GM18907 (cell line): ENCODE data around the gene NPAS3.

ENCODE experiments used
- ATAC-seq: cut with Tn5 transposase; IDR thresholded peaks from one replicate; pipeline ENCODE4 v1.9.1; 2021; ENCODE audit warnings: mild to moderate bottlenecking, moderate library complexity; ENCODE audit not compliant: unreplicated experiment

The NPAS3 gene

GRCh38 chr14:33420051-33420627 lies 481.5 kb downstream of the NPAS3 start:
- ATAC-seq: no peak

- ATAC-seq: no peak
These were observed 491.8 kb downstream of the NPAS3 start for GRCh38 chr14:33430414-33431035.

DNA sequence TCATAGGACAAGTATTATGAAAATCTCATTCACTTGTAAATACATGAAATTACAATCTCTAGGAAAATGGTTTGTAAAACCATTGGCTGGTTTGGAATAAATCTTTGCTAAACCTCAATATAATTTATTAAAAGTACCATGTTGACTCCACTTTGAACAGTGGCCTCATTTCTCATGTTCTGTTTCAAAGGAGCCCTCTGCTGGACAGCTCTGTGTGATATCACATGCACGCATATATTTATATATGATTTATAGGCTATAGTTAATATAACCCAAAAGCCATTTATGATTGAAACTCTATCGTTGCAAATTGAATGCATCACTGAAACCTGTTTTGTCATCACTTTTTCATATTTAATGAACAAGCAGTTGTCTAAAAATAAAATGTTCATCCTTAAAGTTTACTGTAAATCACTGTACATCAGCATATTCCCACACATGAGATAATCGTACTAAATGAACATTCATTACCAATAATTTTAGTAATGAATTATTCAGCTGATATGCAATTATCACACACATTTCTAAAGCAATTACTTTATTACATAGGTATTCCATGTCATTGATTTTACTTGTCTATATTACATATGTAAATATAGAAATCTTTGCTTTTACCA lies 493.8 kb downstream of the NPAS3 start:
- no peak for ATAC-seq

DNA sequence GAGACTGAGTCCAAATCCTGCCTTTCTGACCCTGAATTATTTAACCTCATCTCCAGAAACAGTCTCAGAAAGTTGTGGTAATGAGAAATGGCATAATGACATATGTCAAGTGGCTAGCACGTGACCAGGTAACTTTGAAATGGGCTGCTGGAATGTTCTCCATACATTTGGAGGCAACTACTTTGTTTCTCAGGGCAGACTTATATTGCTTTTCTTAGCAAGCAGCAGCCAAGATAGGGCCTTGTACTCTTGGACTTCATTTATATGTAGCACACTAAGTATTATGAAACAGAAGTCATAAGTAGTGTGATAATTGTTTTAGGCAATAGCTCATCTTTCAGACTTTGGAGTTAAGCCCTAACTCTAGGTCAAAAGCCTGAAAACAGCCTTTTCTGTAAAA lies 494.7 kb downstream of the NPAS3 start:
- ATAC-seq: no peak

- no peak for ATAC-seq
These were observed 497.4 kb downstream of the NPAS3 start for GRCh38 chr14:33435911-33436689.

DNA sequence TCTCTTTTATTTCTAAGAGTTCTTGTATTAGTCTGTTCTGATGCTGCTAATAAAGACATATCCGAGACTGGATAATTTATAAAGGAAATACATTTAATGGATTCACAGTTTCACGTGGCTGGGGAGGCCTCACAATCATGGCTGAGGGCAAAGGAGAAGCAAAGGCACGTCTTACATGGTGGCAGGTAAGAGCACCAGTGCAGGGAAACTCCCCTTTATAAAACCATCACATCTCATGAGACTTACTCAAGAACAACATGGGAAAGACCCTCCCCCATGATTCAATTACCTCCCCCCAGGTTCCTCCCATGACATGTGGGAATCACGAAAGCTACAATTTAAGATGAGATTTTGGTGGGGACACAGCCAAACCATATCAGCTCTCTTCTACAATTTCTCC lies 503.0 kb downstream of the NPAS3 start:
- ATAC-seq: no peak

- no peak for ATAC-seq
These were observed 505.5 kb downstream of the NPAS3 start for GRCh38 chr14:33444136-33444535.

DNA sequence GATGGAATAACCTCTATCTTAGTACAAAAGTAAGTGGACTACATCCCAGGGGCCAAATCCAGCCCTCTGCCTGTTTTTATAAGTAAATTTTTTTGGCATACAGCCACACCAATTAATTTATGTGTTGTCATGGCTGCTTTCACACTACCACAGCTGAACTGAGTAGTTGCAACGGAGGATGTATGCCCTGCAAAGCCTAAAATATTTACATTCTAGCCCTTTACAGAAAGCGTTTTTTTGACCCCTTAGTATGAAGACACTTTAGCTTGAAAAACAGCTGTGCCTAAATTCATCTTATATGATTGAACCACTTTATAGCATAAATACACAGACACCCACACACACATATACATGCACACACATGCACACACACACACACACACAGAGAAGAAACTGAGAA lies 510.6 kb downstream of the NPAS3 start:
- ATAC-seq: no peak

DNA sequence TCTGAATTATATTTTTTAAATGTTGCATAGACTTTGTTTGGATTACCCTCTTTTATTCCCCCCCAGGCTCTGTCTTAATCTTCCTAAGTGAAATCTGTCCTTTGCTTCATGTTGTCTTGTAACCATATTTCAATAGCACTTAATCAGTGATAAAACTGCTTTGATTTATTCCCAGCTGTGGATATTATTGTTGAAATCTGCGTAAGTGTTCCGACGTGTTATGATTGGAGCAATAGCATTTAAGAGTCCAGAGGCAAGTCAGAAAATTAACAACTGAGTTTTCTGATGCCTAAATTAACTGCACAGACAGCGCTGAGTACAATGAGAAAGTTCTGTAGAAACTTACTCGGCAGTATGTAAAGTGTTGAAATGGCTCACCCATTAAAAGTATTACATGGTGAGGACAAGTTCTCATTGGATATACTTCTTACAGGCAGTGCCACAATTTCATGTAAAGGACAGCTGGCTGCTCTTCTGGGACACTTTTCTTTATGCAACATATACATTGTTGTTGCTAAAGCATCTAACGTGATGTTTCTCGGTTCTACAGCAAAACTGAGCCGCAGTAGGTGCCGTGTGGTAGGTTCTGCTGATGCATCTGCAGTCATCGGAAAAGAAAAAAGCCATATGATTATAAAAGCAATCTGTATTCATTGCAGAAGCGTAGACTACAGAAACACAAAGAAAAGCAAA lies 511.2 kb downstream of the NPAS3 start:
- ATAC-seq: no peak

DNA sequence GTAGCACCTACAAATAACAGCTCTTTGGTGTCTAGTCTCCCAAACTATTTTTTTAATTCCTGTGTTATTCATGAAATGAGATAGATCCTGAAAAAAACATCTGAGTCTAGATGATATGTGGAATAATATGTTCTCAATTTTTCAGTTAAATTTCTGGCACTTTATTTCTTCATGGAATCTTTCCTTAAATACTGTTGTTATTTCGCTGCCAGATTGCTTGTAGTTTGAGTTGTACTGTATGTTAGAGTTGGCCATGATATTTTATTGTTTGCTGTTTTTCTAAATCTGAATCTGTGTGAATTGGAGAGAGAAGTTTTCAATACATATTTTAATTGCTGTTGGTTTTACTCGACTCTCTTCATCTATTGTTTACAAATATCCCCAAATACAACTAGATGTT lies 511.7 kb downstream of the NPAS3 start:
- no peak for ATAC-seq

- no peak for ATAC-seq
These were observed 512.5 kb downstream of the NPAS3 start for GRCh38 chr14:33451211-33451610.

GRCh38 chr14:33452995-33453394 lies 514.3 kb downstream of the NPAS3 start:
- no peak for ATAC-seq

- no peak for ATAC-seq
These were observed 515.4 kb downstream of the NPAS3 start for GRCh38 chr14:33454022-33454595.

GRCh38 chr14:33454707-33455106 lies 516.0 kb downstream of the NPAS3 start:
- no peak for ATAC-seq

DNA sequence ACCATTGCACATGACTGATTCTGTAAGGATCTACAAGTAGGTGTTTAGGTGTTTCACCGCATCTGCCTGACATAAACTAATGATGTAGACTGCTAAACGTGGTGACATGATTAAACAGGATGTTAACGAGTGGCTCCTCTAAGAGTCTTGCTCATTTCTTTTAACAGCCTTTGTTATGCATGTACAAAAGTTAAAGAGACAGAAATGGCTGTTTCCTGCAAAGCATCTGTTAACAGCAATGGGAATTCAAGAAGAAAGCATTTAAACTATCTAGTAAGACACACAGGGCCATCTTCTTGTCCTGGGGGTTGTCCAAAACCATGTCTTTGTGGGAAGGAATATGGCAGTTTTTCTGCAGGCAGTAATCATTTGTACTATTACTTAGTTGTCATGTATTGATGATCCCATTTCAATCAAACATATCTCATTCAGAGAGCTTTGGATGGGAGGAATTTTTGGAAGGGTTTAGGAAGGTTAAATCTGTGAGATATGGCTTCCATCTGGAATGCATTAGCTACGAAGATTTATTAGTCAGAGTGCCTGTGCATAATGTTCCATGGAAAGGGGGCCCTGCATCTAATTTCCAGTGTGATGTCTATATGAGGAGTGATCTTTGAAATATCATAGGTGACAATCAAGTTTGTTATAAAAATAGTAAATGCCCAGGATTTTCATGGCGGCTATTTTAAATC lies 517.1 kb downstream of the NPAS3 start:
- ATAC-seq: no peak

DNA sequence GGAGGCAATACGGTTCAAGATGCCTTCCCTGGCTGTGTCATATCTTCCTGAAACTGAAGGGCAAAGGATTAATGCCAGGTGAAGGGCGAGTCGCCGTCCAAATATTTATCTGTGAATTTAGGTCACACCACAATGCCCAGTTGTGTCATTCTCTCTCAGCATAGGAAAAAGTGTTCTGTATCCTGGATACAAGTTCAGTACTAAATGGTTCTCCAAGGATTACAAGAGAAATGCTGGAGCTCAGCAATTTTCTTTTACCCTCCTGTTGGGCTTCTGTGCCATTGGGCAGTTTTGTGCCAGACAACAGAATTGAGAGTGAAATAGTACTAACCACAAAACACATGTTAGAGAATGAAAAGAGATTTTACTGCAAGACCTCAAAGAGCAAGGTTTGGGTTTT lies 518.3 kb downstream of the NPAS3 start:
- no peak for ATAC-seq

- no peak for ATAC-seq
These were observed 518.9 kb downstream of the NPAS3 start for GRCh38 chr14:33457617-33458016.

DNA sequence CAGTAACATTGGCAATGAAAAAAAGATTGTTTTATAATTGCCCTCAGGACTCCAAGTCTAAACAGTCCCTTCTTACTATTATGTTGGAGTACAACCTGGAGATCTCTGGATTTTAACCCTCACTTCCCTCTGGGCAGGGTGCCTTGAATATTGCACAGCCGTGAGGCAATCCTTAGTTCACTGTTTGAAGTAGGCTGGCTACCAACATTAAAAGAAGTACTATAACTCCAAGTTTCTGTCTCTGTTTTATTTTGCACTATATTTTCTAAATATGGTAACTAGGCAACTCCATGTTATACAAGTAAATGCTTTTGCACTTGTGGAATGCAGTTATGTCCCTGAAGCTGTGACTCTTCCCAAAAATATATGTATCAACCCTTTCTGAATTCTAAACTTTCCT lies 521.5 kb downstream of the NPAS3 start:
- ATAC-seq: no peak

GRCh38 chr14:33461036-33461435 lies 522.4 kb downstream of the NPAS3 start:
- ATAC-seq: no peak

DNA sequence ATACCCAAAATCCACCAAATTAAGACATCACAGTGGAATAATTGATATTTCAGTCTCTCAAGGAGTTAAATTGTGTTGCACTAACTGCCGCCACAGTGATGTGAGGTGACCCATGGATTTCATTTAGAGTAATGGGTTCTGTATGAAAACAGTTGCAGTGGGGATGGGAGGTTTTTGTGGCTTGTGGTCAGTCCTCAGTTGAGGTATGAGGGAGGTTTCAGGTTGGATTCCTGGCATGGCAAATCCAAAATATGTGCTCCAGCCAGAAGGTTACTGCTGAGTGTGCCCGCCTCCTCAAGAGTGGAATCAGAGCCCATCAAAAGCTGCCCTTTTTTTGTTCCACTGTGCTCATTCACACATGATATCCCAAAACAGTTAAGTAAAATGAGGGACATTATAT lies 525.1 kb downstream of the NPAS3 start:
- no peak for ATAC-seq
